GM23338 (cell line): Measurements from ENCODE around the gene INTS13. TPM values are rescaled to one million over a fixed set of nuclear protein-coding genes. Genes with fewer than 3 reads are reported as not detected.

Experiments used
- ATAC-seq: fragments of 200-7000 bp; cut with Tn5 transposase; 3 replicates; pipeline ENCODE4 v1.9.1; 2020
- DNase-seq: peaks from one replicate; pipeline ENCODE4 v3.0.0-alpha.2; 2015; ENCODE audit warnings: low spot score
- H2AFZ ChIP-seq: fragments of 200-600 bp; sonication (generic); 2 replicates; pipeline ENCODE4 v1.8.0; 2016; ENCODE audit warnings: antibody characterized with exemption, mild to moderate bottlenecking, moderate library complexity
- H3F3A ChIP-seq: fragments of 200-600 bp; sonication (generic); replicated peaks from 2 replicates; pipeline ENCODE4 v1.8.0; 2017; ENCODE audit warnings: antibody characterized with exemption, mixed run types, low read depth
- H3K27ac ChIP-seq: fragments of 200-600 bp; sonication (generic); 2 replicates; pipeline ENCODE4 v1.6.1; 2016; ENCODE audit warnings: low read depth
- H3K27me3 ChIP-seq: fragments of 200-600 bp; sonication (generic); 2 replicates; pipeline ENCODE4 v1.8.0; 2016; ENCODE audit warnings: mild to moderate bottlenecking, mixed run types, moderate library complexity; ENCODE audit not compliant: insufficient read depth
- H3K36me3 ChIP-seq: fragments of 200-600 bp; sonication (generic); 2 replicates; pipeline ENCODE4 v1.8.0; 2016; ENCODE audit warnings: mild to moderate bottlenecking; ENCODE audit not compliant: insufficient read depth
- H3K4me1 ChIP-seq: fragments of 200-600 bp; sonication (generic); 2 replicates; pipeline ENCODE4 v1.8.0; 2016; ENCODE audit warnings: mild to moderate bottlenecking, moderate library complexity; ENCODE audit not compliant: insufficient read depth
- H3K4me2 ChIP-seq: fragments of 200-600 bp; sonication (generic); 2 replicates; pipeline ENCODE4 v1.7.1; 2017; ENCODE audit warnings: mixed run types
- H3K4me3 ChIP-seq: fragments of 200-600 bp; sonication (generic); 2 replicates; pipeline ENCODE4 v1.6.1; 2016; ENCODE audit warnings: mixed run types
- H3K79me2 ChIP-seq: fragments of 200-600 bp; sonication (generic); replicated peaks from 2 replicates; pipeline ENCODE4 v1.8.0; 2017; ENCODE audit warnings: mild to moderate bottlenecking; ENCODE audit not compliant: insufficient read depth
- H3K9me2 ChIP-seq: fragments of 200-600 bp; sonication (generic); 2 replicates; pipeline ENCODE4 v1.8.0; 2017; ENCODE audit not compliant: insufficient read depth
- H4K20me1 ChIP-seq: fragments of 200-600 bp; sonication (generic); replicated peaks from 2 replicates; pipeline ENCODE4 v1.8.0; 2017; ENCODE audit warnings: mild to moderate bottlenecking; ENCODE audit not compliant: insufficient read depth
- H3K27ac Mint-ChIP-seq: 2 replicates; pipeline ENCODE4 v1.8.0; 2020; ENCODE audit warnings: inconsistent platforms, mild to moderate bottlenecking, moderate library complexity, mixed read lengths
- H3K27me3 Mint-ChIP-seq: 3 replicates; pipeline ENCODE4 v1.8.0; 2022; ENCODE audit warnings: low read depth, mild to moderate bottlenecking, moderate library complexity, mixed read lengths, inconsistent platforms; ENCODE audit not compliant: insufficient read depth, poor library complexity
- H3K36me3 Mint-ChIP-seq: 3 replicates; pipeline ENCODE4 v1.8.0; 2021; ENCODE audit warnings: low read depth, mild to moderate bottlenecking, inconsistent platforms, moderate library complexity, mixed read lengths
- H3K4me1 Mint-ChIP-seq: 3 replicates; pipeline ENCODE4 v1.8.0; 2020; ENCODE audit warnings: mild to moderate bottlenecking, inconsistent platforms, mixed read lengths
- H3K4me3 Mint-ChIP-seq: 3 replicates; pipeline ENCODE4 v1.8.0; 2021; ENCODE audit warnings: moderate library complexity, mild to moderate bottlenecking, inconsistent platforms, mixed read lengths
- H3K9me3 Mint-ChIP-seq: 3 replicates; pipeline ENCODE4 v1.8.0; 2020; ENCODE audit warnings: moderate library complexity, mild to moderate bottlenecking, inconsistent platforms, mixed read lengths
- CREB1 ChIP-seq: fragments of 250-450 bp; sonication (Bioruptor Pico); IDR thresholded peaks from 2 replicates; pipeline ENCODE4 v1.5.0; 2020; ENCODE audit warnings: low read depth, mild to moderate bottlenecking, moderate library complexity
- EZH2 ChIP-seq: fragments of 200-600 bp; sonication (generic); IDR thresholded peaks from one replicate; pipeline ENCODE4 v1.8.0; 2017; ENCODE audit warnings: antibody characterized with exemption, mild to moderate bottlenecking, low read depth; ENCODE audit not compliant: unreplicated experiment
- NANOG ChIP-seq: IDR thresholded peaks from 2 replicates; pipeline ENCODE4 v1.6.1; 2016; ENCODE audit warnings: antibody characterized with exemption, borderline replicate concordance
- POLR2AphosphoS5 ChIP-seq: IDR thresholded peaks from 2 replicates; pipeline ENCODE4 v1.6.1; 2016; ENCODE audit warnings: antibody characterized with exemption, low read depth
- STAT1 ChIP-seq: IDR thresholded peaks from one replicate; pipeline ENCODE4 v1.6.1; 2016; ENCODE audit warnings: antibody characterized with exemption; ENCODE audit not compliant: unreplicated experiment
- ZNF114 ChIP-seq: fragments of 250-450 bp; sonication (Bioruptor Pico); IDR thresholded peaks from 2 replicates; pipeline ENCODE4 v1.5.0; 2020; ENCODE audit warnings: mild to moderate bottlenecking, moderate library complexity
- polyA plus RNA-seq: library from polyadenylated mRNA; unstranded; fragments of >200 nt; fragmentation: Nextera tagmentation; extraction: Ambion mirVana; gene quantifications from 2 replicates; pipeline ENCODE4 v1.2.1, GENCODE V29; 2016
- total RNA-seq: library from RNA; depleted of rRNA; stranded (reverse); fragments of >200 nt; shearing (Covaris generic); gene quantifications from 2 replicates; pipeline ENCODE4 v1.2.3, GENCODE V29; 2014
- TF ChIP-seq, protein P1 (sequence below): IDR thresholded peaks from one replicate; pipeline ENCODE4 v1.6.1; 2018; ENCODE audit warnings: antibody characterized with exemption; ENCODE audit not compliant: unreplicated experiment
- TF ChIP-seq, protein P2 (sequence below): fragments of 250-450 bp; sonication (Bioruptor Pico); IDR thresholded peaks from 2 replicates; pipeline ENCODE4 v1.5.0; 2020; ENCODE audit warnings: mild to moderate bottlenecking, moderate library complexity
- TF ChIP-seq, protein P3 (sequence below), 2 experiments: fragments of 200-600 bp in 1 of 2; sonication (generic) in 1 of 2; conservative IDR thresholded peaks; 2 replicates each; pipeline versions ENCODE4 v1.5.1 to v1.6.1; 2016 to 2017; ENCODE audit warnings: antibody characterized with exemption in 2 of 2, low read depth in 2 of 2, mild to moderate bottlenecking in 2 of 2, moderate library complexity in 1 of 2

INTS13 gene
- total and polyA plus RNA-seq, 2 experiments from 2014 or later = 91.3 to 94.1 TPM

DNA sequence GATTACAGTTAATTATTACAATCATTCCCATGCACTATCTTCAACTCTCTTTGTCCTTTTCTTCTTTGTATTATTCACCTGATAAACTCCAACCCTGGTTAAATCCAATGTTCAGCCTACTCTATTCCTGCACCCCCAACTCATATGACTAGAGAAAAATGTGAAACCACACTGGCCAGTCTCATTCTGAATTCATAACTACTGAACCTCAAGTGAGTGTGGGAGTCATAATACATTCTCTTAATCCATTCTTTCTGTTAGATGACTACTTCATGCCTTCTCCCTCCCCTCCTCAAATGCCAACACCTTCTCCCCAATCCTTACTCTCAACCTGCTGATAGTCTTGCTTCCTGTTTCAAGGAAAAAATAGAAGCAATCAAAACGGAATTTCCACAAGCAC lies 82.4 kb downstream of the INTS13 start:
- Mint-ChIP-seq H3K27me3 (no peaks in the 10 kb centered on the region), H3K9me3 (no peaks in the 10 kb centered on the region), H3K36me3 (no peaks in the 10 kb centered on the region), H3K27ac (no peak overlapping the region), H3K4me3 (no peak overlapping the region), H3K4me1 (peaks cover 5% of the 10 kb centered on the region)
- Histone ChIP-seq H3K4me1 (peaks cover 9% of the 10 kb centered on the region; the same call in 1 of the 2 replicates), H4K20me1 (no peaks in the 10 kb centered on the region), H3K79me2 (no peaks in the 10 kb centered on the region), H3K4me3 (no peak overlapping the region), H2AFZ (no peak overlapping the region; the same call in 1 of the 2 replicates), H3K27me3 (no peaks in the 10 kb centered on the region), H3K9me2 (peaks cover 6% of the 10 kb centered on the region; the same call in 1 of the 2 replicates), H3K36me3 (no peaks in the 10 kb centered on the region), H3F3A (no peaks in the 10 kb centered on the region), H3K27ac (no peak overlapping the region), H3K4me2 (no peak overlapping the region)
- no peak for DNase-seq
- no peak for ATAC-seq
- TF ChIP-seq ZNF114 (no peak), CREB1 (CRISPR knock-in tag) (no peak), STAT1 (no peak), NANOG (no peak), EZH2 (no peak), POLR2AphosphoS5 (no peak)
- TF ChIP-seq, protein P1, sequence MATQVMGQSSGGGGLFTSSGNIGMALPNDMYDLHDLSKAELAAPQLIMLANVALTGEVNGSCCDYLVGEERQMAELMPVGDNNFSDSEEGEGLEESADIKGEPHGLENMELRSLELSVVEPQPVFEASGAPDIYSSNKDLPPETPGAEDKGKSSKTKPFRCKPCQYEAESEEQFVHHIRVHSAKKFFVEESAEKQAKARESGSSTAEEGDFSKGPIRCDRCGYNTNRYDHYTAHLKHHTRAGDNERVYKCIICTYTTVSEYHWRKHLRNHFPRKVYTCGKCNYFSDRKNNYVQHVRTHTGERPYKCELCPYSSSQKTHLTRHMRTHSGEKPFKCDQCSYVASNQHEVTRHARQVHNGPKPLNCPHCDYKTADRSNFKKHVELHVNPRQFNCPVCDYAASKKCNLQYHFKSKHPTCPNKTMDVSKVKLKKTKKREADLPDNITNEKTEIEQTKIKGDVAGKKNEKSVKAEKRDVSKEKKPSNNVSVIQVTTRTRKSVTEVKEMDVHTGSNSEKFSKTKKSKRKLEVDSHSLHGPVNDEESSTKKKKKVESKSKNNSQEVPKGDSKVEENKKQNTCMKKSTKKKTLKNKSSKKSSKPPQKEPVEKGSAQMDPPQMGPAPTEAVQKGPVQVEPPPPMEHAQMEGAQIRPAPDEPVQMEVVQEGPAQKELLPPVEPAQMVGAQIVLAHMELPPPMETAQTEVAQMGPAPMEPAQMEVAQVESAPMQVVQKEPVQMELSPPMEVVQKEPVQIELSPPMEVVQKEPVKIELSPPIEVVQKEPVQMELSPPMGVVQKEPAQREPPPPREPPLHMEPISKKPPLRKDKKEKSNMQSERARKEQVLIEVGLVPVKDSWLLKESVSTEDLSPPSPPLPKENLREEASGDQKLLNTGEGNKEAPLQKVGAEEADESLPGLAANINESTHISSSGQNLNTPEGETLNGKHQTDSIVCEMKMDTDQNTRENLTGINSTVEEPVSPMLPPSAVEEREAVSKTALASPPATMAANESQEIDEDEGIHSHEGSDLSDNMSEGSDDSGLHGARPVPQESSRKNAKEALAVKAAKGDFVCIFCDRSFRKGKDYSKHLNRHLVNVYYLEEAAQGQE = no peak
- TF ChIP-seq, protein P2, sequence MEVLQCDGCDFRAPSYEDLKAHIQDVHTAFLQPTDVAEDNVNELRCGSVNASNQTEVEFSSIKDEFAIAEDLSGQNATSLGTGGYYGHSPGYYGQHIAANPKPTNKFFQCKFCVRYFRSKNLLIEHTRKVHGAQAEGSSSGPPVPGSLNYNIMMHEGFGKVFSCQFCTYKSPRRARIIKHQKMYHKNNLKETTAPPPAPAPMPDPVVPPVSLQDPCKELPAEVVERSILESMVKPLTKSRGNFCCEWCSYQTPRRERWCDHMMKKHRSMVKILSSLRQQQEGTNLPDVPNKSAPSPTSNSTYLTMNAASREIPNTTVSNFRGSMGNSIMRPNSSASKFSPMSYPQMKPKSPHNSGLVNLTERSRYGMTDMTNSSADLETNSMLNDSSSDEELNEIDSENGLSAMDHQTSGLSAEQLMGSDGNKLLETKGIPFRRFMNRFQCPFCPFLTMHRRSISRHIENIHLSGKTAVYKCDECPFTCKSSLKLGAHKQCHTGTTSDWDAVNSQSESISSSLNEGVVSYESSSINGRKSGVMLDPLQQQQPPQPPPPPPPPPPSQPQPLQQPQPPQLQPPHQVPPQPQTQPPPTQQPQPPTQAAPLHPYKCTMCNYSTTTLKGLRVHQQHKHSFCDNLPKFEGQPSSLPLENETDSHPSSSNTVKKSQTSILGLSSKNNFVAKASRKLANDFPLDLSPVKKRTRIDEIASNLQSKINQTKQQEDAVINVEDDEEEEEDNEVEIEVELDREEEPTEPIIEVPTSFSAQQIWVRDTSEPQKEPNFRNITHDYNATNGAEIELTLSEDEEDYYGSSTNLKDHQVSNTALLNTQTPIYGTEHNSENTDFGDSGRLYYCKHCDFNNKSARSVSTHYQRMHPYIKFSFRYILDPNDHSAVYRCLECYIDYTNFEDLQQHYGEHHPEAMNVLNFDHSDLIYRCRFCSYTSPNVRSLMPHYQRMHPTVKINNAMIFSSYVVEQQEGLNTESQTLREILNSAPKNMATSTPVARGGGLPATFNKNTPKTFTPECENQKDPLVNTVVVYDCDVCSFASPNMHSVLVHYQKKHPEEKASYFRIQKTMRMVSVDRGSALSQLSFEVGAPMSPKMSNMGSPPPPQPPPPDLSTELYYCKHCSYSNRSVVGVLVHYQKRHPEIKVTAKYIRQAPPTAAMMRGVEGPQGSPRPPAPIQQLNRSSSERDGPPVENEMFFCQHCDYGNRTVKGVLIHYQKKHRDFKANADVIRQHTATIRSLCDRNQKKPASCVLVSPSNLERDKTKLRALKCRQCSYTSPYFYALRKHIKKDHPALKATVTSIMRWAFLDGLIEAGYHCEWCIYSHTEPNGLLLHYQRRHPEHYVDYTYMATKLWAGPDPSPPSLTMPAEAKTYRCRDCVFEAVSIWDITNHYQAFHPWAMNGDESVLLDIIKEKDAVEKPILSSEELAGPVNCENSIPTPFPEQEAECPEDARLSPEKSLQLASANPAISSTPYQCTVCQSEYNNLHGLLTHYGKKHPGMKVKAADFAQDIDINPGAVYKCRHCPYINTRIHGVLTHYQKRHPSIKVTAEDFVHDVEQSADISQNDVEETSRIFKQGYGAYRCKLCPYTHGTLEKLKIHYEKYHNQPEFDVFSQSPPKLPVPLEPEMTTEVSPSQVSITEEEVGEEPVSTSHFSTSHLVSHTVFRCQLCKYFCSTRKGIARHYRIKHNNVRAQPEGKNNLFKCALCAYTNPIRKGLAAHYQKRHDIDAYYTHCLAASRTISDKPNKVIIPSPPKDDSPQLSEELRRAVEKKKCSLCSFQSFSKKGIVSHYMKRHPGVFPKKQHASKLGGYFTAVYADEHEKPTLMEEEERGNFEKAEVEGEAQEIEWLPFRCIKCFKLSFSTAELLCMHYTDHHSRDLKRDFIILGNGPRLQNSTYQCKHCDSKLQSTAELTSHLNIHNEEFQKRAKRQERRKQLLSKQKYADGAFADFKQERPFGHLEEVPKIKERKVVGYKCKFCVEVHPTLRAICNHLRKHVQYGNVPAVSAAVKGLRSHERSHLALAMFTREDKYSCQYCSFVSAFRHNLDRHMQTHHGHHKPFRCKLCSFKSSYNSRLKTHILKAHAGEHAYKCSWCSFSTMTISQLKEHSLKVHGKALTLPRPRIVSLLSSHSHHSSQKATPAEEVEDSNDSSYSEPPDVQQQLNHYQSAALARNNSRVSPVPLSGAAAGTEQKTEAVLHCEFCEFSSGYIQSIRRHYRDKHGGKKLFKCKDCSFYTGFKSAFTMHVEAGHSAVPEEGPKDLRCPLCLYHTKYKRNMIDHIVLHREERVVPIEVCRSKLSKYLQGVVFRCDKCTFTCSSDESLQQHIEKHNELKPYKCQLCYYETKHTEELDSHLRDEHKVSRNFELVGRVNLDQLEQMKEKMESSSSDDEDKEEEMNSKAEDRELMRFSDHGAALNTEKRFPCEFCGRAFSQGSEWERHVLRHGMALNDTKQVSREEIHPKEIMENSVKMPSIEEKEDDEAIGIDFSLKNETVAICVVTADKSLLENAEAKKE (CRISPR knock-in tag) = no peak
- TF ChIP-seq, protein P3, sequence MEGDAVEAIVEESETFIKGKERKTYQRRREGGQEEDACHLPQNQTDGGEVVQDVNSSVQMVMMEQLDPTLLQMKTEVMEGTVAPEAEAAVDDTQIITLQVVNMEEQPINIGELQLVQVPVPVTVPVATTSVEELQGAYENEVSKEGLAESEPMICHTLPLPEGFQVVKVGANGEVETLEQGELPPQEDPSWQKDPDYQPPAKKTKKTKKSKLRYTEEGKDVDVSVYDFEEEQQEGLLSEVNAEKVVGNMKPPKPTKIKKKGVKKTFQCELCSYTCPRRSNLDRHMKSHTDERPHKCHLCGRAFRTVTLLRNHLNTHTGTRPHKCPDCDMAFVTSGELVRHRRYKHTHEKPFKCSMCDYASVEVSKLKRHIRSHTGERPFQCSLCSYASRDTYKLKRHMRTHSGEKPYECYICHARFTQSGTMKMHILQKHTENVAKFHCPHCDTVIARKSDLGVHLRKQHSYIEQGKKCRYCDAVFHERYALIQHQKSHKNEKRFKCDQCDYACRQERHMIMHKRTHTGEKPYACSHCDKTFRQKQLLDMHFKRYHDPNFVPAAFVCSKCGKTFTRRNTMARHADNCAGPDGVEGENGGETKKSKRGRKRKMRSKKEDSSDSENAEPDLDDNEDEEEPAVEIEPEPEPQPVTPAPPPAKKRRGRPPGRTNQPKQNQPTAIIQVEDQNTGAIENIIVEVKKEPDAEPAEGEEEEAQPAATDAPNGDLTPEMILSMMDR (conservative IDR thresholded peaks at IDR 0.05; ENCODE audit: low read depth in 2 of 2) = no peak
